Uterus (tissue), 4 donors: ENCODE measurements around the gene NPC1L1. TPM values are rescaled to one million over a fixed set of nuclear protein-coding genes. Genes with fewer than 3 reads are reported as not detected.
A peak's percentile ranks its signal among the peaks of the same experiment; 100 is the strongest.

ENCODE experiments used
- DNase-seq, 2 donors: peaks; one replicate each; pipeline ENCODE4 v3.0.0-alpha.2; 2019 to 2020
- H3K27ac ChIP-seq, 2 donors: fragments of 200-600 bp; sonication (generic); 1 replicate in 1 of 2; 2 replicates in 1 of 2; pipeline ENCODE4 v1.5.1; 2016 to 2018
- H3K27me3 ChIP-seq, 2 donors: fragments of 200-600 bp; sonication (generic); one replicate each; pipeline ENCODE4 v1.5.1; 2018 to 2019; ENCODE audit warnings: control low read depth in 1 of 2
- H3K36me3 ChIP-seq, 2 donors: fragments of 200-600 bp; sonication (generic); one replicate each; pipeline ENCODE4 v1.5.1; 2019; ENCODE audit warnings: control low read depth in 1 of 2
- H3K4me1 ChIP-seq, 2 donors: fragments of 200-600 bp; sonication (generic); one replicate each; pipeline ENCODE4 v1.5.1; 2018 to 2019; ENCODE audit warnings: control low read depth in 1 of 2
- H3K4me3 ChIP-seq, 2 donors: fragments of 200-600 bp; sonication (generic); 1 replicate in 1 of 2; 2 replicates in 1 of 2; pipeline ENCODE4 v1.5.1; 2018 to 2019; ENCODE audit warnings: mild to moderate bottlenecking in 1 of 2
- H3K9me3 ChIP-seq, 2 donors: fragments of 200-600 bp; sonication (generic); one replicate each; pipeline ENCODE4 v1.5.1; 2019; ENCODE audit warnings: control low read depth in 1 of 2
- CTCF ChIP-seq, 4 experiments: fragments of 200-600 bp in 2 of 4; fragments of 450-650 bp in 2 of 4; sonication (generic) in 2 of 4; IDR thresholded peaks; one replicate each; pipeline ENCODE4 v1.5.1; 2016 to 2019; ENCODE audit warnings: antibody characterized with exemption in 4 of 4, mild to moderate bottlenecking in 2 of 4, moderate library complexity in 1 of 4
- POLR2A ChIP-seq, 2 donors: fragments of 450-650 bp; IDR thresholded peaks; one replicate each; pipeline ENCODE4 v1.6.1; 2016; ENCODE audit warnings: antibody characterized with exemption in 2 of 2, mild to moderate bottlenecking in 1 of 2, moderate library complexity in 1 of 2
- intact Hi-C: fragments of 100-400 bp; cut with DNase I; formaldehyde crosslinking; loops from one replicate; pipeline ENCODE4 v1.15.1; 2023; ENCODE audit warnings: low total_unique reads
- total RNA-seq, 4 donors: library from RNA; depleted of rRNA in 3 of 4; stranded (reverse); fragments of >200 nt in 3 of 4; gene quantifications; one replicate each; pipeline versions ENCODE4 v1.1.0 to v1.2.4, GENCODE V29; 2014 to 2023
- donor health status: DM: yes; HTN: yes; CAD: no.

Gene NPC1L1
- total RNA-seq, 4 donors from 2014 or later = 0.49 TPM; not detected in 3

GRCh38 chr7:44581879-44582603, 40.9 kb upstream of the NPC1L1 start, which contains the start of gene TMED4:
TSS of gene TMED4 (minus strand) at chr7:44582231. CDS start at chr7:44582206, 25 bp downstream.
- intact Hi-C loops = no loop called here
- H3K27me3 ChIP-seq = no peaks in the 10 kb centered on the region
- peak within 1 kb of the TSS; percentile 71 to 90 for H3K4me3 ChIP-seq
- peak in 1 of 4 experiments; percentile 14 for TF ChIP-seq CTCF (IDR thresholded peaks at IDR 0.05)
- TF ChIP-seq POLR2A (IDR thresholded peaks at IDR 0.05) = peak; percentile 84 to 86
- peak within 1 kb of the TSS; percentile 97 to 98 for H3K27ac ChIP-seq
- H3K4me1 ChIP-seq = peaks cover 4 to 12% of the 10 kb centered on the region in 2 donors
- H3K36me3 ChIP-seq = no peaks in the 10 kb centered on the region
- DNase-seq = peak; percentile 100
- H3K9me3 ChIP-seq = no peaks in the 10 kb centered on the region

GRCh38 chr7:44580945-44581878, 40.1 kb upstream of the NPC1L1 start:
- Histone ChIP-seq H3K27me3 (no peaks in the 10 kb centered on the region), H3K4me3 (peak overlapping the region; percentile 71 to 90), H3K27ac (peak overlapping the region; percentile 77 to 98), H3K4me1 (peaks cover 4 to 12% of the 10 kb centered on the region in 2 donors), H3K9me3 (no peaks in the 10 kb centered on the region), H3K36me3 (no peaks in the 10 kb centered on the region)
- DNase-seq = peak; percentile 26 to 32
- intact Hi-C loops = no loop called here
- TF ChIP-seq POLR2A (IDR thresholded peaks at IDR 0.05) (no peak), CTCF (IDR thresholded peaks at IDR 0.05) (no peak)

- no peaks in the 10 kb centered on the region for H3K27me3 ChIP-seq
- intact Hi-C loops = loop anchor here (10.0 kb wide), 1 partner anchor 409 kb away; no protein-coding TSS in a partner anchor
These were observed 35.1 kb upstream of the NPC1L1 start for GRCh38 chr7:44576228-44576627.

GRCh38 chr7:44575054-44575453, 33.9 kb upstream of the NPC1L1 start:
- TF ChIP-seq POLR2A (IDR thresholded peaks at IDR 0.05) (no peak), CTCF (IDR thresholded peaks at IDR 0.05) (no peak)

More at GRCh38 chr7:44576228-44576627, 35.1 kb upstream of the NPC1L1 start:
- Histone ChIP-seq H3K36me3 (no peaks in the 10 kb centered on the region), H3K4me3 (no peak overlapping the region), H3K4me1 (peaks cover 10 to 12% of the 10 kb centered on the region in 2 donors), H3K27ac (no peak overlapping the region), H3K9me3 (no peaks in the 10 kb centered on the region)
- TF ChIP-seq POLR2A (IDR thresholded peaks at IDR 0.05) (no peak), CTCF (IDR thresholded peaks at IDR 0.05) (no peak)
- DNase-seq = no peak

More at GRCh38 chr7:44575054-44575453, 33.9 kb upstream of the NPC1L1 start:
- Histone ChIP-seq H3K4me3 (no peak overlapping the region), H3K27me3 (no peaks in the 10 kb centered on the region), H3K36me3 (no peaks in the 10 kb centered on the region), H3K9me3 (no peaks in the 10 kb centered on the region), H3K4me1 (peaks cover 0 to 6% of the 10 kb centered on the region in 2 donors), H3K27ac (no peak overlapping the region)
- DNase-seq = no peak
- intact Hi-C loops = loop anchor here (10.0 kb wide), 1 partner anchor 410 kb away; no protein-coding TSS in a partner anchor
